Measurements from ENCODE around the gene PCDHGA5.
"Not testable (repeated sequence)": the region's sequence is repeated elsewhere in the genome, so short reads cannot be mapped to it uniquely, and the experiment has no call there.

PCDHGA5 gene

DNA sequence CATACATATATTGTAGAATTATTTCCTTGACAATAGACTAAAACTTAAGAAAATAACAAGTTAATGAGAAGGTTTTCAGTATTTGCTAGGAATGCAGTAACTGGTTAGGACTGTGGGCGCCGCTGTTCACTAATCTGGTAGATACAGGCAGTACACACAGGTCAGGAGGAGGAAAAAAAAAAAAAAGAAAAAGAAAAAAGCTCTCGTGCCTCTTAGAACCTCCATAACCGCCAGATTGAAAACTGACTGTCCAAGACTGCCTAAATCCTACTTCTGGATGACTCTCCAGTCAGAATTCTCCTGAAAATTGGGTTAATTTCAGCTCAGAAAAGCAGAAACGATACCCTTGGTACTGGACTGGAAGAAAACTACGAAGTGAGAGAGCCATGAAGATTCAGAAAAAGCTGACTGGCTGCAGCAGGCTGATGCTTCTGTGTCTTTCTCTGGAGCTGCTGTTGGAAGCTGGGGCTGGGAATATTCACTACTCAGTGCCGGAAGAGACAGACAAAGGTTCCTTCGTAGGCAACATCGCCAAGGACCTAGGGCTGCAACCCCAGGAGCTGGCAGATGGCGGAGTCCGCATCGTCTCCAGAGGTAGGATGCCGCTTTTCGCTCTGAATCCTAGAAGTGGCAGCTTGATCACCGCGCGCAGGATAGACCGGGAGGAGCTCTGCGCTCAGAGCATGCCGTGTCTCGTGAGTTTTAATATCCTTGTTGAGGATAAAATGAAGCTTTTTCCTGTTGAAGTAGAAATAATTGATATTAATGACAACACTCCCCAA is 33.5 kb upstream of the PCDHGA5 start, which contains the start of gene PCDHGA1:
Gene PCDHGA1 (plus strand): TSS at position 216 of the 782 bp plus-strand sequence.
- Histone ChIP-seq H3K9ac (no peak within 1 kb of the TSS), H3K4me2 (no peak within 1 kb of the TSS)

GRCh38 chr5:141332571-141332970 is 31.4 kb upstream of the PCDHGA5 start:
- H3K36me3 ChIP-seq (ENCODE audit: insufficient read depth); H4K20me1 ChIP-seq (ENCODE audit: insufficient read depth); H3K4me1 ChIP-seq (ENCODE audit: low read depth, poor library complexity, severe bottlenecking); H3K4me2 ChIP-seq; H3K9ac ChIP-seq; H2AFZ ChIP-seq (ENCODE audit: low read depth); H3K79me2 ChIP-seq (ENCODE audit: insufficient read depth, low read depth); H3K27ac ChIP-seq; H3K27me3 ChIP-seq (ENCODE audit: insufficient read depth, low read depth); H3K4me3 ChIP-seq (IDR thresholded peaks at IDR 0.05; ENCODE audit: insufficient read depth, low read depth, low read length): not testable (repeated sequence)

More for the DNA sequence above, 33.5 kb upstream of the PCDHGA5 start, which contains the start of gene PCDHGA1:
- Histone ChIP-seq H3K27ac (no peak within 1 kb of the TSS), H3K36me3 (ENCODE audit: insufficient read depth) (no peaks in the 10 kb centered on the region), H3K79me2 (ENCODE audit: insufficient read depth, low read depth) (no peaks in the 10 kb centered on the region), H3K4me3 (IDR thresholded peaks at IDR 0.05; ENCODE audit: insufficient read depth, low read depth, low read length) (no peak within 1 kb of the TSS), H2AFZ (ENCODE audit: low read depth) (no peak within 1 kb of the TSS), H3K27me3 (ENCODE audit: insufficient read depth, low read depth) (no peaks in the 10 kb centered on the region), H3K4me1 (ENCODE audit: low read depth, poor library complexity, severe bottlenecking) (no peaks in the 10 kb centered on the region), H4K20me1 (ENCODE audit: insufficient read depth) (no peaks in the 10 kb centered on the region)
- TF ChIP-seq, protein P1, sequence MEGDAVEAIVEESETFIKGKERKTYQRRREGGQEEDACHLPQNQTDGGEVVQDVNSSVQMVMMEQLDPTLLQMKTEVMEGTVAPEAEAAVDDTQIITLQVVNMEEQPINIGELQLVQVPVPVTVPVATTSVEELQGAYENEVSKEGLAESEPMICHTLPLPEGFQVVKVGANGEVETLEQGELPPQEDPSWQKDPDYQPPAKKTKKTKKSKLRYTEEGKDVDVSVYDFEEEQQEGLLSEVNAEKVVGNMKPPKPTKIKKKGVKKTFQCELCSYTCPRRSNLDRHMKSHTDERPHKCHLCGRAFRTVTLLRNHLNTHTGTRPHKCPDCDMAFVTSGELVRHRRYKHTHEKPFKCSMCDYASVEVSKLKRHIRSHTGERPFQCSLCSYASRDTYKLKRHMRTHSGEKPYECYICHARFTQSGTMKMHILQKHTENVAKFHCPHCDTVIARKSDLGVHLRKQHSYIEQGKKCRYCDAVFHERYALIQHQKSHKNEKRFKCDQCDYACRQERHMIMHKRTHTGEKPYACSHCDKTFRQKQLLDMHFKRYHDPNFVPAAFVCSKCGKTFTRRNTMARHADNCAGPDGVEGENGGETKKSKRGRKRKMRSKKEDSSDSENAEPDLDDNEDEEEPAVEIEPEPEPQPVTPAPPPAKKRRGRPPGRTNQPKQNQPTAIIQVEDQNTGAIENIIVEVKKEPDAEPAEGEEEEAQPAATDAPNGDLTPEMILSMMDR (conservative IDR thresholded peaks at IDR 0.05; ENCODE audit: low read depth, low read length) = no peak

DNA sequence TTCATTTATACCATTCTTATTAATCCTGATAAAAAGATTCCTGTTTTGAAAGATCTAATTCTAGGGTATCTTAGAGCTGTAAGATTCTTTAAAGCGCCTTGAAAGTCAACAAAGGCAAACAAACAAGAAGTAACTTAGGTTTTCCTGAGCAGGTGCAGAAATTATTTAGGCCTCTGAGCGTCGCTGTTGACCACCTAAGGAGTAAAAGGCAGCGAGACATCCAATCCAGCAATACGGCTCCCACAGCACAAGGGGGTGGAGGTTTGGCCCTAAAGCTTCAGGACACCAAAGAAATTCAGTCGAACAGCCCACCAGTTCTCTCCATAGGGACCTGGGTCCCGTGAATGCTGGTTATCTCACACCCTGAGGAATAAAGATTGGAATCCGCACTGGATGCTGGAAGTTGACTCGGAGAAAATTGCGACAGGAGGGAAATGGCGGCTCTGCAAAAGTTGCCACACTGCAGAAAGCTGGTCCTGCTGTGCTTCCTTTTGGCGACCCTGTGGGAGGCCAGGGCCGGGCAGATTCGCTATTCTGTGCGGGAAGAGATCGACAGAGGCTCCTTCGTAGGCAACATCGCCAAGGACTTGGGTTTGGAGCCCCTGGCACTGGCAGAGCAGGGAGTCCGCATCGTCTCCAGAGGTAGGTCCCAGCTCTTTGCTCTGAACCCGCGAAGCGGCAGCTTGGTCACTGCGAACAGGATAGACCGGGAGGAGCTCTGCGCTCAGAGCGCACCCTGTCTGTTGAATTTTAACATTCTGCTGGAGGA is 25.2 kb upstream of the PCDHGA5 start, which contains the start of gene PCDHGA2:
Gene PCDHGA2 (plus strand): TSS at position 223 of the 769 bp plus-strand sequence.
- Histone ChIP-seq H3K4me1 (ENCODE audit: low read depth, poor library complexity, severe bottlenecking) (no peaks in the 10 kb centered on the region), H3K36me3 (ENCODE audit: insufficient read depth) (no peaks in the 10 kb centered on the region), H3K27me3 (ENCODE audit: insufficient read depth, low read depth) (no peaks in the 10 kb centered on the region), H3K4me3 (IDR thresholded peaks at IDR 0.05; ENCODE audit: insufficient read depth, low read depth, low read length) (no peak within 1 kb of the TSS), H2AFZ (ENCODE audit: low read depth) (no peak within 1 kb of the TSS), H3K4me2 (no peak within 1 kb of the TSS), H3K79me2 (ENCODE audit: insufficient read depth, low read depth) (no peaks in the 10 kb centered on the region), H4K20me1 (ENCODE audit: insufficient read depth) (no peaks in the 10 kb centered on the region), H3K9ac (no peak within 1 kb of the TSS), H3K27ac (no peak within 1 kb of the TSS)
- TF ChIP-seq, protein P1 (conservative IDR thresholded peaks at IDR 0.05; ENCODE audit: low read depth, low read length) = 0 out of 2 replicates have a peak, but pooled peaks have one; percentile 14

DNA sequence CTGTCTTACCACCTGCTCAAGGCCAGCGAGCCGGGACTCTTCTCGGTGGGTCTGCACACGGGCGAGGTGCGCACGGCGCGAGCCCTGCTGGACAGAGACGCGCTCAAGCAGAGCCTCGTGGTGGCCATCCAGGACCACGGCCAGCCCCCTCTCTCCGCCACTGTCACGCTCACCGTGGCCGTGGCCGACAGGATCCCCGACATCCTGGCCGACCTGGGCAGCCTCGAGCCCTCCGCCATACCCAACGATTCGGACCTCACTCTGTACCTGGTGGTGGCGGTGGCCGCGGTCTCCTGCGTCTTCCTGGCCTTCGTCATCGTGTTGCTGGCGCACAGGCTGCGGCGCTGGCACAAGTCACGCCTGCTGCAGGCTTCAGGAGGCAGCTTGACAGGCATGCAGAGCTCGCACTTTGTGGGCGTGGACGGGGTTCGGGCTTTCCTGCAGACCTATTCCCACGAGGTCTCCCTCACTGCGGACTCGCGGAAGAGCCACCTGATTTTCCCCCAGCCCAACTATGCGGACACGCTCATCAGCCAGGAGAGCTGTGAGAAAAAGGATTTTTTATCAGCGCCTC is 23.1 kb upstream of the PCDHGA5 start:
- H3K4me1 ChIP-seq (ENCODE audit: low read depth, poor library complexity, severe bottlenecking); H3K4me2 ChIP-seq; H4K20me1 ChIP-seq (ENCODE audit: insufficient read depth); H3K27ac ChIP-seq; H3K79me2 ChIP-seq (ENCODE audit: insufficient read depth, low read depth); H3K27me3 ChIP-seq (ENCODE audit: insufficient read depth, low read depth); H3K36me3 ChIP-seq (ENCODE audit: insufficient read depth); H2AFZ ChIP-seq (ENCODE audit: low read depth); H3K9ac ChIP-seq; H3K4me3 ChIP-seq (IDR thresholded peaks at IDR 0.05; ENCODE audit: insufficient read depth, low read depth, low read length): not testable (repeated sequence)

DNA sequence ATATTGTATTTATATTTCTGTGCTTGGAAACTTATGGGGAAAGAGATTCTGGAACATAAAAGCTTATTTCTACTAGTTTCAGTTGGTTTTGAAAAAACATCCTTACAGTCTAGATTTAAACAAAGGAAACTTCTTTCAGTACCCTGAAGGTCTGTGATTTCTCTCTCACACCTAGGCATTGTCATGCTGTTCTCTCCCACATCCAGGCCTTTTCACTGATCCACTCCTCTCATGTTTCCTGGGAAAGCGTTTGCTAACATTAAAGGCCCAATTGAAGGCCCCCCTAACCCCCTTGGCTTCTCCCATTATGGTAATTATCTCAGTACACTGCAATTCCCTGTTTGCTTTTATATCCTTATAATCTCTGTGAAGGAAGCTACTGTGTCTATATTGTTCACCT is 21.2 kb upstream of the PCDHGA5 start:
- H3K79me2 ChIP-seq (ENCODE audit: insufficient read depth, low read depth) = no peaks in the 10 kb centered on the region
- no peak overlapping the region for H2AFZ ChIP-seq (ENCODE audit: low read depth)
- no peak overlapping the region for H3K27ac ChIP-seq
- TF ChIP-seq, protein P1 (conservative IDR thresholded peaks at IDR 0.05; ENCODE audit: low read depth, low read length) = no peak
- no peaks in the 10 kb centered on the region for H4K20me1 ChIP-seq (ENCODE audit: insufficient read depth)
- no peak overlapping the region for H3K4me3 ChIP-seq (IDR thresholded peaks at IDR 0.05; ENCODE audit: insufficient read depth, low read depth, low read length)
- H3K36me3 ChIP-seq (ENCODE audit: insufficient read depth) = no peaks in the 10 kb centered on the region
- no peak overlapping the region for H3K9ac ChIP-seq
- no peaks in the 10 kb centered on the region for H3K4me1 ChIP-seq (ENCODE audit: low read depth, poor library complexity, severe bottlenecking)
- no peaks in the 10 kb centered on the region for H3K27me3 ChIP-seq (ENCODE audit: insufficient read depth, low read depth)
- H3K4me2 ChIP-seq = no peak overlapping the region

Data from KMS-11 (cell line).